Colonic mucosa (tissue), 4 donors: ENCODE data around the gene RTN4RL2. TPM values are rescaled to one million over a fixed set of nuclear protein-coding genes. Genes with fewer than 3 reads are reported as not detected.
A peak's percentile ranks its signal among the peaks of the same experiment; 100 is the strongest.

ENCODE experiments used
- DNase-seq: peaks from one replicate; pipeline ENCODE4 v3.0.0-alpha.2; 2020
- H3K27ac ChIP-seq: fragments of 200-600 bp; one replicate; pipeline ENCODE4 v1.8.0; 2021
- H3K27me3 ChIP-seq: fragments of 200-600 bp; one replicate; pipeline ENCODE4 v1.8.0; 2021
- H3K36me3 ChIP-seq: fragments of 200-600 bp; one replicate; pipeline ENCODE4 v1.8.0; 2021
- H3K4me1 ChIP-seq: fragments of 200-600 bp; one replicate; pipeline ENCODE4 v1.8.0; 2021; ENCODE audit warnings: mild to moderate bottlenecking
- H3K4me3 ChIP-seq: fragments of 200-600 bp; one replicate; pipeline ENCODE4 v1.8.0; 2021
- H3K9ac ChIP-seq, 2 donors: one replicate each; pipeline ENCODE4 v1.7.0; 2013; ENCODE audit warnings: control low read depth in 2 of 2, low read depth in 2 of 2, low read length in 2 of 2
- H3K9me3 ChIP-seq: fragments of 200-600 bp; one replicate; pipeline ENCODE4 v1.8.0; 2021
- intact Hi-C: fragments of 100-400 bp; cut with DNase I; formaldehyde crosslinking; loops from one replicate; pipeline ENCODE4 v1.14.1; 2022
- total RNA-seq, 2 donors: library from RNA; stranded (reverse); fragmentation: NEBNext Ultra II Directional in 1 of 2; extraction: Animal tissue kit (Norgen Biotek cat#: 25700) in 1 of 2; gene quantifications; one replicate each; pipeline ENCODE4 v1.2.1, GENCODE V29; 2021
- TF ChIP-seq, protein P1 (sequence below): fragments of 200-600 bp; IDR thresholded peaks from one replicate; pipeline ENCODE4 v1.8.0; 2022; ENCODE audit warnings: antibody characterized with exemption, mild to moderate bottlenecking
- donor health status: healthy.
- donor health status: DM: no; HTN: no; CAD: no.
- donor health status: DM: no; HTN: no; CAD: no.

The RTN4RL2 gene
- total RNA-seq, 2 donors from 2014 or later = 0.54 to 0.82 TPM

DNA sequence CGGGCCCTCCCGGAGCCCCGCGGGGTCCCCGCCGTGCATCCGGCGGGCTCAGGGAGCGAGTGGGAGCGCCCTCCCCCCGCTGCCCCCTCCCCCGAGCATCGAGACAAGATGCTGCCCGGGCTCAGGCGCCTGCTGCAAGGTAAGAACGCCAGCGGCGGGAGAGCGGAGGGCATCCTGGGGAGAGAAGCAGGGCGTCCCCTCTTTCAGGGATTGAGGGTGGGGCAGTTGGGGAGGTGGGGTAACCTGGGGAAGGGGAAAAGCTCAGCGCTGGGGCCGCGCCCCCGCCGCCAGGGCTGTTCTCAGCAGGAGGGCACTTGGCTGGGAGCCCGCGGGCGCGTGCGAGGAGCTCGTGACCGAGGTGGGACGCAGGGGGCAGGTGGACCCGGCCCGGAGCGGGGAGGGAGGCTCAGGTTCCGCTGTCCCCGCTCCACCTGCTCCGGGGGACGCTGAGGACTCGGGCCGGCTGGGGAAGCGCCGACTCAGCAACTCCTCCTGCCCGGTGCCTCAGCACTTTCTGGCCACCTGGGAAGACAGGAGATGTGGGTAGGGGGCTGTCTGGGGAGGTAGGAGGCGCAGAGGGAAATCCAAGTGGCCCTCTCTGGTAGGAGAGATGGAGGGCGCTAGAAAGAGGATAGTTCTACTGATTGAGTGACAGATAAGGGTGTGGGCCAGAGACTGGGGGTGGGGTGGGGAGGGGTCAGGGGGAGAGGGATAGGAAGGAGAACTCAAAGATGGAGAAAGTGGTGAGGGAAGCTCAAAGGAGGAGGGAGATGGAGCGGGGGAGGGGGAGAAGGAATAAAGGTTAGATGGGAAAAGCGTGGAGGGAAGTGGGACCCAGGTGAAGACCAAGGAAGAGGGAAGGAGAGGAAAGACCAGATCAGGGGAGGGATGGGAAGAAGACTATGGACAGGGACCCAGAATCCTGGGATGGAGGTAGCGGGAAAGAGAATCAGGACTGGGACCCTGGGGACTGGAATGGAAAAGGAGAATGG, 726 bp downstream of the RTN4RL2 start:
- TF ChIP-seq, protein P1, sequence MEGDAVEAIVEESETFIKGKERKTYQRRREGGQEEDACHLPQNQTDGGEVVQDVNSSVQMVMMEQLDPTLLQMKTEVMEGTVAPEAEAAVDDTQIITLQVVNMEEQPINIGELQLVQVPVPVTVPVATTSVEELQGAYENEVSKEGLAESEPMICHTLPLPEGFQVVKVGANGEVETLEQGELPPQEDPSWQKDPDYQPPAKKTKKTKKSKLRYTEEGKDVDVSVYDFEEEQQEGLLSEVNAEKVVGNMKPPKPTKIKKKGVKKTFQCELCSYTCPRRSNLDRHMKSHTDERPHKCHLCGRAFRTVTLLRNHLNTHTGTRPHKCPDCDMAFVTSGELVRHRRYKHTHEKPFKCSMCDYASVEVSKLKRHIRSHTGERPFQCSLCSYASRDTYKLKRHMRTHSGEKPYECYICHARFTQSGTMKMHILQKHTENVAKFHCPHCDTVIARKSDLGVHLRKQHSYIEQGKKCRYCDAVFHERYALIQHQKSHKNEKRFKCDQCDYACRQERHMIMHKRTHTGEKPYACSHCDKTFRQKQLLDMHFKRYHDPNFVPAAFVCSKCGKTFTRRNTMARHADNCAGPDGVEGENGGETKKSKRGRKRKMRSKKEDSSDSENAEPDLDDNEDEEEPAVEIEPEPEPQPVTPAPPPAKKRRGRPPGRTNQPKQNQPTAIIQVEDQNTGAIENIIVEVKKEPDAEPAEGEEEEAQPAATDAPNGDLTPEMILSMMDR = no peak
- intact Hi-C loops = no loop called here
- Histone ChIP-seq H3K27ac (no peak overlapping the region), H3K9ac (peak overlapping the region in 1 of 2 donors; percentile 2), H3K36me3 (no peaks in the 10 kb centered on the region), H3K4me1 (peaks cover 15% of the 10 kb centered on the region), H3K9me3 (no peaks in the 10 kb centered on the region), H3K27me3 (peaks cover 35% of the 10 kb centered on the region), H3K4me3 (peak overlapping the region; percentile 37)
- no peak for DNase-seq

DNA sequence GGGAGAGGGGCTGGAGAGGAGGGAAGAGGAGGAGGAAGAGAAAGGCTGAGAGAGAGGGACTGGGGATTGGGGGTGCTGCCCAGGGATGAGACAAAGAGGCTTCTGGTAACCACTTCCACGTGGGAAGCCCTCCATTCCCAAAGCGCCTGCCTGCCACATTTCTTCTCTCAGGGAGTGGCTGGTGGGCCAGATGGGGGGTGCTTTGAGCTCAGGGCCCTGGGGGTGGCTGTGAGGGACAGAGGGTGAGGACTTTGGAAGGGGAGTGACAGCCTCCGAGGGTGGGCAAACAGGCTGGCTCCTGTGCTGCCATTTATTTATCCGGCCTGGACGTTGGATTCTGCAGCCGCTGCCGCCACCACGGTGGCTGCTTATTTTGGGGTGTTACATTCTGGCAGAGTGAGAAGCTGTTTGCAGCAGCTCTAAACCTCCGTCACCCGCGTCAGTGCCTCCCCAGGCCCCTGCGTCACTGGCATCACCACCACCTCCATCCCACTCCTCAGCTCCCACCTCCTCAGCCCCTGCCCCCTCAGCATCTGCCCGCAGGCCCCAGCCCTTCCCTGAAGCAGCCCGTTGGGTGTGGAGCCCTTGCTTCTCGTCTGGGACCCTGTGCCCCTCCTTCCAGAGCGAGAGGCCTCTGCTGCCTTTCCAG, 1.6 kb downstream of the RTN4RL2 start:
- H3K27ac ChIP-seq = no peak overlapping the region
- TF ChIP-seq, protein P1 = no peak
- H3K9ac ChIP-seq = no peak overlapping the region
- no peaks in the 10 kb centered on the region for H3K9me3 ChIP-seq
- peaks cover 15% of the 10 kb centered on the region for H3K4me1 ChIP-seq
- H3K4me3 ChIP-seq = no peak overlapping the region
- DNase-seq = no peak
- intact Hi-C loops = no loop called here
- peaks cover 35% of the 10 kb centered on the region for H3K27me3 ChIP-seq
- no peaks in the 10 kb centered on the region for H3K36me3 ChIP-seq

DNA sequence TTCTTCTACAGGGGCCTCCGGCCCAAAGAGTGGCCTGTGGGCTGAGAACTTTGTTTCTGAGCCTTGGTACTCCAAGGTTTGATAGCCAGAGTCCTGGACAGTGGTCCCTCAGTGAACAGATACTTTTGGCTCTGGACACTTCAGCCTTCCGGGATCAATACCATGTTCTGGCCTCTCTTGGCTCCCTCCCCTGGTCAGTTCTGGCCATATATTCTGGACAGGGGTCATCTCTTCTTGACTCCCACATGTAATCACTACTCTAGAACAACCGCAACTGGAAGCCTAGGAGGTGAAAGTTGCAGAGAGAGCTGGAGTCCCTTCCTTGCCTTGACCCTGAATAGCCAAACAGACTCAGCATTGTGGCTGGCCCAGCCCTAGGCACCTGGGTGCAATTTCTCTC, 2.3 kb downstream of the RTN4RL2 start:
- Histone ChIP-seq H3K4me1 (peaks cover 15% of the 10 kb centered on the region), H3K36me3 (no peaks in the 10 kb centered on the region), H3K27me3 (peaks cover 34% of the 10 kb centered on the region), H3K27ac (no peak overlapping the region), H3K9me3 (no peaks in the 10 kb centered on the region), H3K9ac (no peak overlapping the region), H3K4me3 (no peak overlapping the region)
- TF ChIP-seq, protein P1 = no peak
- intact Hi-C loops = no loop called here
- no peak for DNase-seq

DNA sequence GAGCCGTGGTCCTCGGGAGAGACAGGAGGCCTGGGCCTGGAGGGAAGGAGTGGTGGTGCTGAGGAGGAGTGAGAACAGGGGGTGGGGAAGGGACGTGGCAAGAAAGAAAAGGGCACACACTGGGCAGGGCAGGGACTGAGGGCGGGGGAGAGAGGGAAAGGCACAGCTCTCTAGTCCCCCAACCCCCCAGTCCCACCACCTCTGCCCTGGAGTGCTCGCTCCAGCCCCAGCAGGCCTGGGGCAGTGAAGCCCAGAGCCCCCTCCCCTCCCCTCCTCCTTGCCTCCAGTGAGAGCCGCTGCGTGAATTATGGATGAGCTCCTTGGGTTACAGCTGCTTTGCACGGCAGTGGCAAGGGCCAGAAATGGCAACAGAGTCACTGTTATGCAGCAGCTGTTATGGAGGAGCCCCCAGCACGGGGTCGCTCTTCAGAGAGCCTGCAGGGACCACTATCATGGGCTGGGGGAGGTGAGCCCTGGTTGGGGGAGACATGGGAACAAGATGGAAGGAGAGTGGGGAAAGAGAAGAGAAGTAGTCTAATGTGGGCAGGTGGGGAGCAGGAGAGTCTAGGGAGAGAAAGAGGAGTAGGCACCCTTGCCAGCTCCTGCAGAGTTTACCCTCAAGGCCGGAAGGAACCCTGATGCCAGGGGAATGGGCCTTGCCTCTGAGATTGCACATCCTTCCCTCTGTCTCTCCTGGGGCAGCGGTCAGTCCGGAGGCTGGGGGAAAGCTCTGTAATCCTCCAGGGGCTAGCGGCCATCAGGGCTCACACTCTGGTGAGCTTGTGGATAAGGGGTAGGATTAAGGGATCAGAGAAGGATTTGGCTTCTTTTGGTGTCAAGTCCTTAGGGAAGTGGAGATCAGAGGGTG, 3.6 kb downstream of the RTN4RL2 start:
- intact Hi-C loops = no loop called here

More for the DNA sequence above, 3.6 kb downstream of the RTN4RL2 start:
- no peaks in the 10 kb centered on the region for H3K9me3 ChIP-seq
- H3K27me3 ChIP-seq = peaks cover 21% of the 10 kb centered on the region
- no peaks in the 10 kb centered on the region for H3K36me3 ChIP-seq
- H3K4me3 ChIP-seq = no peak overlapping the region
- no peak for DNase-seq
- no peak overlapping the region for H3K9ac ChIP-seq
- TF ChIP-seq, protein P1 = no peak
- H3K4me1 ChIP-seq = peaks cover 13% of the 10 kb centered on the region
- H3K27ac ChIP-seq = no peak overlapping the region
